Measurements from ENCODE around the gene TIGD4.
"Not testable (repeated sequence)": the region's sequence is repeated elsewhere in the genome, so short reads cannot be mapped to it uniquely, and the experiment has no call there.

Gene TIGD4

DNA sequence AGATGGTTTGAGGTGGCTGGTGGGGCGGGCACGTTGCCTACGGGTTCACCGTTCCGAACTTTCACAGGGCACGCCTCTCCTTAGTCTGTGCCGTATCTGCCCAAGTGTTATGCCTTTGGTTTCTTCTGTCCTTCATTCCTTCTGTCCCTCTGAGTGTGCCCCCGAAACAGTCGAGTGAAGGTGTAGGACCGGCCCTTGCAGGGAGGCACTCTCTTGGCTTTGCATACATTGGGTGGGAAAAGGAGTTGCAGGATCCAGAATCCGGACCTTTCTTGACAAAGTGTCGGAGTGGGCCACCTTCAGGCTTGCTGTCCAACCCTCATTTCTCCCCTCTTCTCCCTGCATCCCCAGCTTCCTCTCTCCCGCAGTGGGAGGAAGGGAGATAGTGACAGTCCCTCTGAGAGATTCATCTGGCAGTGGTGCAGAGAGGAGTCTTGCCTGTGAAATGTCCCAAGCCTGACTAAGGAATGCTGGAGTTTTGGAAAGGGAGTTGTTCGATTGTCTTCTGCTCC is 793 bp upstream of the TIGD4 start:
- DNase-seq, result no peak

DNA sequence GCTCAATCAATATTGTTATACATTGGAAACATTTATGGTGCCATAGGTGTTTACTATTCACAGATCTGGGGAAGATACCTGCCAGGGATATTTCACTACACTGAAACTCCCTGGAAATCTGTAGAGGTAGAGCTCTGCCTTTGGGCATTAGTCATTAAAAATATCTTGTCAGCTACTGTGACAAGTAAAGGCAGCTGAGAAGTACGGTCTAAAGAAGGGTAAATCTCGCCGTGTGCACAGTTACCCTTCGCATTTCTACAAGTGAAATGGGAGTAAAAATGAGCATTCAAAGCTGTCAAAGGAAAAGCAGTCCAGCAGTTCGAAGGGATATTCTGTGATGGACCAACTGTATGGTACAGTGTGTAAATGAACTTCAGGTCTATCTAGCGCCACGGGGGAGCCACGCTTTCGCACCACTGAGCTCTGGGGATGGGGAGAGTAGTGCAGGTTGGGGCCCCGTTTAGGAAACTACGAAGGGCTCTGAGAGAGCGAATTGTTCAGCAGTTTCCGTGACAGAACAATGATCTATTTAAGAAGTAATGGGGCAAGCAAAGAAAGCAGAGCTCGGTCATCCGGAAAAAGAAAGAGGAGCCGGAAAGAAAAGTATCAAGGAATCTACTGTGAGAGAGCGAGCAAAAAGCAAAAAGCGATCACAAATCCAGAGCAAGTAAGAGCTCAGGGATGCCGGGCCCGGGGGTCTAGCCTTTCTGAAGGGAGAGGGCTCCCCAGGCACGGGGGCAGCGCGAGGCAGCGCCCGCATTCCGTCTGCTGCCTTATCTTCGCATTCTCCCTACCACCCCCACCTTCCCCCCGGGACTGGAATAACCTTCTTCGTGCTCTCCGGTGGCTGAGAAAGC is 646 bp downstream of the TIGD4 start:
- no peak for DNase-seq

DNA sequence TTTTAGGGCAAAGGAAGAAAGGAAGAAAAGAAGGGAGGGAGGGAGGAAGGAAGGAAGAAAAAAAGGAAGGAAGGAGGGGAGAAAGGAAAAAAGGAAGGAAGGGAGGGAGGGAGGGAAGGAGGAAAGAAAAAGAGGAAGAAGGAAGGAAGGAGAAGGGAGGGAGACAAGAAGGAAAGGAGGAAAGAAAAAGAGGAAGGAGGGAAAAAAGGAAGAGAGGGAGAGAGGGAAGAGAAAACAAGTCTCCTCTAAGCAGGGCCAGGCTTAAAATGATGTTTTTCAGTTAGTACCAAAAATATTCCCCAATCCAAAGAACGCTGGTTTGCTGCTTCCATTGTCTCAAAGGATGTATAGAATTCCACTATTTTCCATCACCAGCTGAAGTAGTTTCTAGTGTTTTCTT is 2.0 kb downstream of the TIGD4 start:
- no peak for DNase-seq

DNA sequence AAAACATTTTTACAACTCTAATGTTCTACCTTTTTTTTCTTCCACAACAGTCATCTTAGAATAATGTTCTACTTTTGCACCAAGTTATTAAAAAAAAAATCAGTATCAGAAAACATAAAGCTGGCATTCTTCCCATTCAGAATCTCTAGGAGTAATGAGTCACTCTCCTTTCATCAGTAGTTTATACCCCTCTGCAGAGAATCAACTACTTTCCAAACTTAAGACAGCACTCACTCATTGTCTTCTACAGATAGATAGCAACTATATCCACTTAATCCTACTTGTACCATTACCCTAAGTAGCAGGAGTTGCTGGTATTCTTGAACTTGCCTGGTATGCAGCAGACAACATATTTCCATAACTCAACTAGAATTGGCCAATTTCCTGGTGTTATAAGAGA is 3.2 kb downstream of the TIGD4 start:
- DNase-seq, result no peak

DNA sequence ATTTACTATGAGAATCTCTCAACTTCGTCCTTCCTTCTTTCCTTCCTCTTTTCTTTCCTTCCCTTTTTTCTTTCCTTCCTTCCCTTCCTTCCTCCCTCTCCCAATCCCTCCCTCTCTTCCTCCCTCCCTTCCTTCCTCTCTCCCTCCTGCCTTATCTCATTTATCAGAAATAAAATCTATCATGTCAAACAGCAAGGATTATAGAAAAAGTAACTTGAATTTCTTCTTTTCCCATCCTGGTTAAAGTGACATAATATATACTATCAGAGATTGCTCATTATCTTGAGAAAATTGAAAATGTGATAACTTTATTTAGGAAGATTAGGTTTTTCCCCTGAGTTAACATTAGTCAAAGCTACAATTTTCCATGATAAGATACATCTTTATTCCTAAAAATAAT is 5.6 kb downstream of the TIGD4 start:
- peak in 1 of 2 donors; percentile 3 for DNase-seq

DNA sequence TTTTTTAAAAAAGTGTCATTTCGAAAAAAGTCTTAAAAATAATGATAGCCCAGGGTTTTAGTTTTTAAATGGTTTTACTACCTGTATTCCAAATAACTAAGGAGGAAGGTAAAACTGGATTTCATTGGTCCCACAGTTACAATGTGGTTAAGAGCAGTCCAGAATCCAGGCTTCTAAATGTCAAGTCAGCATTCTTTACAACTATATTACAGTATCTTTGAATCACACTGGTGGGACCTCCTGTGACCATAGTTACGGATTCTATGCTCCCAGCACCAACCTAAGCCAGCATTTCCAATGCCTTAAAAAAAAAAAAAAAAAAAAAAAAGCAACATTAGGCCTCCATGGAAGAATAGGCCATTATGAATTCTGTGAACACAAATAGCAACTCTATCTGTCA is 6.2 kb downstream of the TIGD4 start:
- no peak for DNase-seq

DNA sequence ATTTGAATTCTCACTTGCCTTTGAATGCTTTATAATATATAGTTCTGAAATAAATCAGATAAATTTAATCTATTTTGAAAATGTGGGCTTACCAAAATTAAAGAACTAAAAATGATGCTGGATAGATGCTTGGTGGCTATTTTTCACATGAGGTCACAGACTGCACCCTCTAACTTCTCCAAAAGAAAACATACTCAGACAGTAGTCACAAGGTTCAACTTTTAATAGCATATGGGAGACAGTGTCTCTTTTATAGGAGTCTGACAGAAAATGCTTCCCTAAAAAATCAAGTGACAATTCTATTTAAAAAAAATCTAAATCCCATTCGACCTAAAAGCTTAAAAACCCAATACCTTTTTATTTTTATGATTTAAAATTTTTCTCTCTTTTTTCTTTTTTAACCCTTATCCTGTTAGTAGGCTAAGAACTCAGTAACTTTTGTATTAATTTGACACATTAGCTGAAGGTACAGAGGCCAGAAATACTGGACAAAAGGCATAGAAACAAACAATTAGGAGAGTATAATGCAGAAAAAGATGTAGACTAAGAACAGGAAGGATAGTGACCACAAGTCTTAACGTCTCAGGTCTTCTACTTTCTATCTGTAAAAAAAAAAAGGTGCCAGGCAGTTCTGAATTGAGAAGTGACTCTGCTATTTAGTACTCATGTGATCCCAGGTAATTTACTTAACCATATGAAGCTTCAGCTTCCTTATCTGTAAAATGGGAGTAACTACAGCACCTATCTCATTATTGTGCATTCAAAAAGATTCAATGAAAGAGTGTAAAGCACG is 7.6 kb downstream of the TIGD4 start:
- DNase-seq, result peak; percentile 48 to 71

DNA sequence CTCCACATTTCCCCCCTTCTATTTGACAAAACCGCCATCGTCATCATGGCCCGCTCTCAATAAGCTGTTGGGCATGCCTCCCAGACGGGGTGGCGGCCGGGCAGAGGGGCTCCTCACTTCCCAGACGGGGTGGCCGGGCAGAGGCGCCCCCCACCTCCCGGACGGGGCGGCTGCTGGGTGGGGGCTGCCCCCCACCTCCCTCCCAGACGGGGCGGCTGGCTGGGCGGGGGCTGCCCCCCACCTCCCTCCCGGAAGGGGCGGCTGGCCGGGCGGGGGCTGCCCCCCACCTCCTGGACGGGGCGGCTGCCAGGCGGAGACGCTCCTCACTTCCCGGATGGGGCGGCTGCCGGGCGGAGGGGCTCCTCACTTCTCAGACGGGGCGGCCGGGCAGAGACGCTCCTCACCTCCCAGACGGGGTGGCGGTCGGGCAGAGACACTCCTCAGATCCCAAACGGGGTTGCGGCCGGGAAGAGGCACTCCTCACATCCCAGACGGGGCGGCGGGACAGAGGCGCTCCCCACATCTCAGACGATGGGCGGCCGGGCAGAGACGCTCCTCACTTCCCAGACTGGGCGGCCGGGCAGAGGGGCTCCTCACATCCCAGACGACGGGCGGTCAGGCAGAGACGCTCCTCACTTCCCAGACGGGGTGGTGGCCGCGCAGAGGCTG is 14.3 kb downstream of the TIGD4 start:
- not testable (repeated sequence) for DNase-seq

DNA sequence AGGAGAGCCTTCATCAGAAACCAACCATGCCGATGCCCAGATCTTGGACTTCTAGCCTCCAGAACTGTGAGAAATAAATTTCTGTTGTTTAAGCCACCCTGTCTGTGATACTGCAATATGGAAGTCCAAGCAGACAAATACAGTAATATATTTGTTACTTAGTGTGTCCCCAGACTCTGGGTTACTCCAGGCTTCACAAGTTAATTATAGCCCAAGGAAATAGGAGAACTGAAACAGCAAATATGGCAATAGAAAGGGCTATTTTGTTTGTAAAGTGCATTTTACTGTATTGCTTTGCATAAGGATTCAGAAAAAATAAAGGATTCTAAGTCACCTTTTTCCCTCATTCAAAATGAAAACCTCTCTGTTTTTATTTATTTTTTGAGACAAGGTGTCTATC is 15.7 kb downstream of the TIGD4 start:
- DNase-seq, result peak; percentile 23 to 54

DNA sequence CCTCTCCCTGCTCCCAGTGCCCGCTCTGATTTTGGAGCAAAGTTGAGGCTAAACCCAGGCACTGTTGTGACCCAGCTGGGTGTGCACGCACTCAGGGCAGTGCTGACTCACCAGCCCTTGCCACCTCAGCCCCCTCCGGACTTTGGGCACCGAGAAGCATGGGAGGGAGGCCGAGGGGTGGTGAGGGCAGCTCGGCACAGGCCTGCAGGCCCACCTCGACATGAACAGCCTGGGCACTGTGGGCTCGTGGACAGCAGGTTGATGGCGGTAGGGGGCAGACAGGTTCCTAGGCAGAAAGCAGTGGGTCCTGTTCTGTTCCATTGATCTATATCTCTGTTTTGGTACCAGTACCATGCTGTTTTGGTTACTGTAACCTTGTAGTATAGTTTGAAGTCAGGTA is 30.9 kb downstream of the TIGD4 start:
- DNase-seq, result no peak

DNA sequence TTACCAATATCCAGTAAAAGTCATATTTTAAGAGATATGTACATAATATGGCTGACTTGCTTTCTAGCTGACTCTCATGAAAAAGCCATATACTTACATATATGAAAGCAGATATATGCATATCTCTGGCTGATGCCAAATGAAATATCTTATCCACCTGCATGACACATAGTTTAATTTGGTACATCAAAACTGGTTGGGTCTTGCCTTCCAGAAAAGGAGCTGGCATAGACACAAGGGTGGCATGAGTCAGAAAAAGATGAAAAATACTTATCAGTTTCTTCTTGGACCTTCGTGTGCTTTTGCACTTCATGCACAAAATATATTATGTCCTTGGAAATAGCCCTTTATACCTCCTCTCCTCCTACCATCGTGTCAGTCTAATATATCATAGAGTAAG is 32.1 kb downstream of the TIGD4 start:
- DNase-seq, result no peak

DNA sequence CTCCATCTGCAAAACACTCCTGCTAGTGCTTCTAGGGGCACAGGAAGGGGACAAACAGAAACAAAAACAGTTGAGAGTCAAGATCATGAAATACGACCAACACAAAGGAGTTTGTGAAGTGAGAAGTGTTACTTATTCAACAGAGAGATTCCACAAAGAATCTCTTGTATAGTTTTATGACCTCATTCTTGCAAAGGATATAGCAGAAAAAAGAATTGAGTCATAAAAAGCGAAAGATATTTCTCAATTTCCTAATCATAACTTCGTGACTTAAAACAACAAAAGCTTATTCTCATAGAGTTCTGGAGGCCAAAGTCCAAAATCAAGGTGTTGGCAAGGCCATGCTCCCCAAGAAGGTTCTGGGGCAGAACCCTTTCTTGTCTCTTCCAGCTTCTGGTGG is 40.7 kb downstream of the TIGD4 start:
- DNase-seq, result no peak

DNA sequence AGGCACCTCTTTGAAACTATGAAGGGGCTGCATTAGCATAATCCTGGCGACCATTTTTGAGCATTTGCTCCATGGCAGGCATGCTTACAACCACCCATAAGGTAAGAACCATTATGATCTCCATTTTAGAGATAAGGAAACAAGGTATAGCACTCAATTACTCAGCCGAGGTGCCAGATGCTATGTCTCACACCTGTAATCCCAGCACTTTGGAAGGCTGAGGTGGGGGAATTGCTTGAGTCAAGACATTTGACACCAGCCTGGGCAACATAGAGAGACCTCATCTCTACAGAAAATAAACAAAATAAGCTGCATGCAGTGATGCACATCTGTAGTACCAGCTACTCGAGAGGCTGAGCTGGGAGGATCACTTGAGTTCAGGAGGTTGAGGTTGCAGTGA is 43.6 kb downstream of the TIGD4 start:
- no peak for DNase-seq

DNA sequence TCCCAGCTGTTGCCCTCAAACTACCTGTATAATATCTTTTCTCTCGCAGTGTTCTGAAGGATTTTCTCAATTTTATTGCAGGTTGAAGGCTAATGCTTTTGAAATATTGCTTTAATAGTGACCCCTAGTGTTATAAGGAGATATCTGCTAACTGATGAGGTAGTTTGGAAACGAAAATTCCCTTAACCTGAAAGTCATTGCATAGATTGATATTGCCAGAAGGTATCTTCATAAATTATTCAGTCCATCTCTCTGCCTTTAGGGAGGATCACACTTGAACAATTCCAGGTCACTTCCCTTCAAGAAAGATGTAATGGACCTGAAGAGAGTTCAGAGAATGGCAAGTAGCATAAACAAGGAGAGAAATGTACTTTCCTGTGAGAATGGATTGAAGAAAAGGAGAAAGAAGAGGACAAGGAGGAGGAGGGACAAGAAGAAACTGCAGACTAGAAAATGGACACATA is 44.1 kb downstream of the TIGD4 start:
- peak in 1 of 2 donors; percentile 50 for DNase-seq

DNA sequence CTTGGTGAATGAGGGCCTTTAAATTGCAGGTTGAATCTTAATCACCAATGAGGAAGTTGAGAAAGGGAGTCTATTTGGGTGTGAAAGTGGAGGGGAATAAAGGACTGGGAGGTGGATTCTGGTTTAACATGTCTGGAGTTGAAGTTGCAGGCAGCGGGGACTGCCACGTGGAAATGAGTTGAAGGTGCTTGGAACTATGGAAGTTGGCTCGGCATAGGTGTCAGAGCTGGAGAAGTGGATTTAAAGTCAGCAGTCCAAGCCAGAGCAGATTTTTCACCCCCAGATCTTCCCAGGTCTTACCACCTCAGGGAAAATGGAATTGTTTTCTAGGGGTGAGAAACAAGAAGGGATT is 44.9 kb downstream of the TIGD4 start:
- no peak for DNase-seq

DNA sequence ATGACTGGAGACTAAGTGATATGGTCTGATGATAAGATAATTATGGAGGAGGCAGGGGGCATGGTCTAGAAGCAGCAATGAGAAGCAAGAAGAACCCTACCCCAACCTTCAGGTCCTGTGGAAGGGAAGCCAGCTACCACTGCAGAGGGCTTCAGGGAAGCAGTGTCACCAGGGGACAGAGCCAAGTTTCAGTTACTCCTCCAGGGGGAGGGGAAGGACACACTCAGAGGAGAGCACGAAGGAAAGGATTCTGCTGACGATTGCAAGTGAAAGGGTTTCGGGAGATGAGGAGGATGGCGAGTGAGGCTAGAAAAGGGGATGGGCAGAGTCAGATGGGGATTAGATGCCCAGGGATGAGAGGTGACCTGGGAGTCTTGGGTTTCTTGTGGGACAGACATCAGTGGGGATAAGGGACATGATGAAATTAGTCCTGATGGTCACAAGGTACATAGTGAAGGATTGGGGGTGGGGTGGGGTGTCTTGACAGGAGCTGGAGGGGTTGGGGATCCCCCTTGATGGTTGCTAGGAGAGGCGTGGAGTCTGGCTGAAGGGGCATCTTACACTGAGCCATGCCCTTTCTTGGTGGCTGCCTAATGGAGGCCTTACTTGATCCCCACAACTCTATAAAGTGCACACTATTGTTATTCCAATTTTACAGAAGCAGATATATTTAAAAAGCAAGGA is 45.4 kb downstream of the TIGD4 start:
- no peak for DNase-seq

DNA sequence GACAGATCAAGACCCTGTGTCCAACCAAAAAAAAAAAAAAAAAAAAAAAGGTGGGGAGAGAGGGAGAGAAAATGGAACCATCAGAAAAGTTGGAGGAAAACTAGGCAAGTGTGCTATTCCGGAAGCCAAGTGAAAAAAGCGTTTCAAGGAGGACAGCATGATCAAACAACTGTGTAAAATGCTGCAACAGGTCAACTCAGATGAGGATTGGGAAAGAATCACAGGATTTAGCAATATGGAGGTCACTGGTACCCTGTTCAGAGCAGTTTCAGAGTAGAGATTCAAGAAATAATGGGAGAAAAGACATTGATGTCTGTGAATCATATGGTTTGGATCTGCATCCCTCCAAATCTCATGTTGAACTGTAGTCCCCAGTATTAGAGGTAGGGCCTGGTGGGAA is 47.5 kb downstream of the TIGD4 start:
- DNase-seq, result no peak

DNA sequence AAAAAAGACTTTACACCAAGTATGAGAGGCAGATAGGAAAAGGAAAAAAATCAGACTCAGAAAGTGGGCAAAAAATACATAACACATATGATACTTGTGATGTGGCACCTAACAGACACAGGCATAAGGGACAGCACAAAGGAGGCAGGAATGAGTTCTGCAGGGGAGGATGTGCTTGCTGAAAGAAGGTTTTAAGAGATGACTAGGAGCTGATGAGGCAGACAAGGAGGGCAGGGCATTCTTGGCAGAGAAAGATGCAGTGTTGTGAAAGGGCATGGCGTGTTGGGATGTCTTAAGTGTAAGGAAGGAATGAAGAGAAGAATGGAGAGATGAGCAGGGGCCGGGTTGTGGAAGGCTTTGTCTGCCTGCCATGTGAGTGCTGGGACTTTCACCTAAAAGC is 50.1 kb downstream of the TIGD4 start:
- DNase-seq, result no peak

DNA sequence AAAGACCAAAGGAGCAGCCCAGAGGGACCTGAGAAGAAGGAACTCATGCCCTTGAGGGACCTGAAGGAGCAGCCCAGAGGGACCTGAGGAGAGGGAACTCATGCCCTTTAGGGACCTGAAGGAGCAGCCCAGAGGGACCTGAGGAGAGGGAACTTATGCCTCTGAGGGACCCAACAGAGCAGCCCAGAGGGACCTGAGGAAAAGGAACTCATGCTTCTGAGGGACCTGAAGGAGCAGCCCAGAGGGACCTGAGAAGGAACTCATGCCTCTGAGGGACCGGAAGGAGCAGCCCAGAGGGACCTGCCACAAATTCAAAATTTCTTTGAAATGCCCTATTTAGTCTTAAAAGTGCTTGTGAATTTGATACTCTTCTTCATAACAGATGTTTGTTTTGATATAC is 51.2 kb downstream of the TIGD4 start:
- DNase-seq, result no peak

DNA sequence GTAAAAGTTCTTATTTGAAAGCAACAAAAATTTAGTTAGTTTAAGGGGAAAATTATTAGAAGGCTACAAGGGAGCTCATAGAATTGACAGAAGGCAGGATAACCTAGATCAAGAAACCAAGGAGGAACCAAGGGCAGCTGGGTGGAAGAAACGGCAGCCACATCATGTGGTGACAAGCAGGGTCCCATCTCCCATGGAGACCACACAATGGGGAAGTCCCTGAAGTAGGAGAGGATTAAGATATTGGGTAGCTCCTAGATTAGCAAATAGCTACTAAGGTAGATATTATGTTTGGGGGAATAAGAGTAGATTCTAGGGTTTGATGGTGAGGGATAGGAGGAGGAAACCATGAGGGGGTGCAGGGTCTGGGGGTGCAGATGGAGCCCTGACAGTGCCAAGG is 51.7 kb downstream of the TIGD4 start:
- DNase-seq, result no peak

DNA sequence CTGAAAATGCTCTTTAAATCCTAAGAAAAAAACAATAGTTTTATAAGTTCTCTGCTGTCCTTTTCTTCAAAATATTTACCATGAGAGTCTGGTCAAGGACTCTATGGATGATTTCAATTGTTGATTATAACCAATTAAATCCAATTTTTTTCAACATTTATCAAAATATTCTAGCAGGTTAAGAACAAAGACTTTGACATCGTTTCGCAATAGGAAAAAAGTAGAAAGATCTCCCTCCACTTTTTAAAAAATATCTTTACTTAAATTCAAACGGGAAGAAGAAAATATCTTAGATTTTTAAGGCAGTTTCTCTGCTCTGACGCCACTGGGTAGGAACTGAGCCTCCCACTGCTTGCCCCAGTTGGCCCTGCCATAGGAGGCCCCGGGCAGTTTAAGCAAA is 55.0 kb downstream of the TIGD4 start:
- no peak for DNase-seq

DNA sequence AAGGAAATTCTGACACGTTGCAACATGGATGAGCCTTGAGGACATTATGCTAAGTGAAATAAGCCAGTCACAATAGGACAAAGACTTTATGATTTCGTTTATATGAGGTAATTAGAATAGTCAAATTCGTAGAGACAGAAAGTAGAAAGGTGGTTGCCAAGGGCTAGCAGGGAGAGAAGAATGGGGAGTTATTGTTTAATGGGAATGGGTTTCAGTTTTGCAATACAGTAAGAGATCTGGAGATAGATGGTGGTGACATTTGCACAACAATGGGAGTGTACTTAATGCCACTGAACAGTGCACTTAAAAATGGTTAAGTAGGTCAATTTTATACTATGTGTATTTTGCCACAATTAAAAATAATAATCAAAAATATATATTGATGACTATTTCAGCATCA is 56.3 kb downstream of the TIGD4 start:
- no peak for DNase-seq
